ENCODE results near the gene AP2M1. TPM values are rescaled to one million over a fixed set of nuclear protein-coding genes. Genes with fewer than 3 reads are reported as not detected.

The AP2M1 gene
- total and polyA plus RNA-seq, 10 of the 15 experiments (the other 5 are each of a cell fraction or from before 2014, with no cell fraction given), result 65.6 to 356 (median 161) TPM

- H3K4me2 ChIP-seq (ENCODE audit: control insufficient read depth, insufficient read depth), result no peak overlapping the region
- intact Hi-C loops (cut with micrococcal nuclease; ENCODE audit: unreplicated experiment) (no loop called here), in situ Hi-C loops (cut with MboI) (no loop called here)
- SMC1A ChIA-PET (ENCODE audit: uncharacterized antibody, unreplicated experiment), result no interaction called here
- peaks cover 2% of the 10 kb centered on the region for H3K79me2 ChIP-seq (ENCODE audit: control insufficient read depth, insufficient read depth, low read length)
- CTCF ChIA-PET, result no interaction called here
- no TSS peak for BruUV-seq (replicated peaks)
- no peaks in the 10 kb centered on the region for H3K9me3 ChIP-seq (replicated peaks; ENCODE audit: control insufficient read depth, insufficient read depth, low read length)
- H3K9ac ChIP-seq (ENCODE audit: control insufficient read depth, insufficient read depth, low read length), result no peak overlapping the region
- no peak overlapping the region for H3K27ac ChIP-seq (ENCODE audit: control insufficient read depth, insufficient read depth)
- H4K20me1 ChIP-seq (ENCODE audit: control insufficient read depth, insufficient read depth), result no peaks in the 10 kb centered on the region
- DNase-seq (ENCODE audit: low read depth, low spot score) (no peak), ATAC-seq (no peak), FAIRE-seq (no peak)
- H2AFZ ChIP-seq (ENCODE audit: control insufficient read depth, low read depth, low read length), result no peak overlapping the region
- POLR2A ChIA-PET, result interaction anchor here (0.5 kb wide), 1 partner anchor 9 kb away, joined by 4 read pairs; no protein-coding TSS in a partner anchor
- H3K36me3 ChIP-seq (ENCODE audit: control insufficient read depth in 2 of 2, insufficient read depth in 2 of 2, low read length in 1 of 2), result peaks cover 8 to 17% of the 10 kb centered on the region in 2 experiments; a peak in 3 of 4 replicates
- no peaks in the 10 kb centered on the region for H3K27me3 ChIP-seq (replicated peaks in 1 of 2; ENCODE audit: control insufficient read depth in 2 of 2, insufficient read depth in 2 of 2, low read length in 1 of 2)
- 100% methylated on average over 3 of the region's 3 CpGs for WGBS (ENCODE audit: insufficient coverage, insufficient replicate concordance, low lambda C conversion rate, missing lambda C conversion rate)
- H3K4me3 ChIP-seq, result no peak overlapping the region
- RAD21 ChIA-PET (ENCODE audit: unreplicated experiment), result no interaction called here
- peaks cover 3% of the 10 kb centered on the region; the same call in 1 of the 2 replicates for H3K4me1 ChIP-seq (ENCODE audit: control insufficient read depth, insufficient read depth, low read length)
- TF ChIP-seq TBL1XR1 (IDR thresholded peaks at IDR 0.05; ENCODE audit: low read depth, low read length) (no peak), GATAD2B (conservative IDR thresholded peaks at IDR 0.05; ENCODE audit: low read depth) (no peak), BCL3 (IDR thresholded peaks at IDR 0.05; ENCODE audit: borderline replicate concordance, insufficient read depth, low read depth, low read length, poor library complexity, severe bottlenecking) (no peak), RB1 (IDR thresholded peaks at IDR 0.05; ENCODE audit: borderline replicate concordance) (no peak), ZNF622 (IDR thresholded peaks at IDR 0.05) (no peak), ATF7 (IDR thresholded peaks at IDR 0.05; ENCODE audit: low read depth) (no peak), BMI1 (IDR thresholded peaks at IDR 0.05; ENCODE audit: borderline replicate concordance) (no peak), PBX3 (IDR thresholded peaks at IDR 0.05; ENCODE audit: insufficient replicate concordance, low read depth, low read length) (no peak), TCF7 (IDR thresholded peaks at IDR 0.05; ENCODE audit: borderline replicate concordance) (no peak), NFXL1 (IDR thresholded peaks at IDR 0.05; ENCODE audit: borderline replicate concordance) (no peak), MEF2B (IDR thresholded peaks at IDR 0.05; ENCODE audit: partially characterized antibody, poor library complexity, severe bottlenecking) (no peak), IRF5 (IDR thresholded peaks at IDR 0.05; ENCODE audit: borderline replicate concordance) (no peak), SMC3 (IDR thresholded peaks at IDR 0.05; ENCODE audit: borderline replicate concordance, low read length) (no peak), ZNF384 (IDR thresholded peaks at IDR 0.05; ENCODE audit: borderline replicate concordance, low read depth, low read length) (no peak), EED (IDR thresholded peaks at IDR 0.05; ENCODE audit: low read depth) (no peak)
- TF ChIP-seq, protein P1, sequence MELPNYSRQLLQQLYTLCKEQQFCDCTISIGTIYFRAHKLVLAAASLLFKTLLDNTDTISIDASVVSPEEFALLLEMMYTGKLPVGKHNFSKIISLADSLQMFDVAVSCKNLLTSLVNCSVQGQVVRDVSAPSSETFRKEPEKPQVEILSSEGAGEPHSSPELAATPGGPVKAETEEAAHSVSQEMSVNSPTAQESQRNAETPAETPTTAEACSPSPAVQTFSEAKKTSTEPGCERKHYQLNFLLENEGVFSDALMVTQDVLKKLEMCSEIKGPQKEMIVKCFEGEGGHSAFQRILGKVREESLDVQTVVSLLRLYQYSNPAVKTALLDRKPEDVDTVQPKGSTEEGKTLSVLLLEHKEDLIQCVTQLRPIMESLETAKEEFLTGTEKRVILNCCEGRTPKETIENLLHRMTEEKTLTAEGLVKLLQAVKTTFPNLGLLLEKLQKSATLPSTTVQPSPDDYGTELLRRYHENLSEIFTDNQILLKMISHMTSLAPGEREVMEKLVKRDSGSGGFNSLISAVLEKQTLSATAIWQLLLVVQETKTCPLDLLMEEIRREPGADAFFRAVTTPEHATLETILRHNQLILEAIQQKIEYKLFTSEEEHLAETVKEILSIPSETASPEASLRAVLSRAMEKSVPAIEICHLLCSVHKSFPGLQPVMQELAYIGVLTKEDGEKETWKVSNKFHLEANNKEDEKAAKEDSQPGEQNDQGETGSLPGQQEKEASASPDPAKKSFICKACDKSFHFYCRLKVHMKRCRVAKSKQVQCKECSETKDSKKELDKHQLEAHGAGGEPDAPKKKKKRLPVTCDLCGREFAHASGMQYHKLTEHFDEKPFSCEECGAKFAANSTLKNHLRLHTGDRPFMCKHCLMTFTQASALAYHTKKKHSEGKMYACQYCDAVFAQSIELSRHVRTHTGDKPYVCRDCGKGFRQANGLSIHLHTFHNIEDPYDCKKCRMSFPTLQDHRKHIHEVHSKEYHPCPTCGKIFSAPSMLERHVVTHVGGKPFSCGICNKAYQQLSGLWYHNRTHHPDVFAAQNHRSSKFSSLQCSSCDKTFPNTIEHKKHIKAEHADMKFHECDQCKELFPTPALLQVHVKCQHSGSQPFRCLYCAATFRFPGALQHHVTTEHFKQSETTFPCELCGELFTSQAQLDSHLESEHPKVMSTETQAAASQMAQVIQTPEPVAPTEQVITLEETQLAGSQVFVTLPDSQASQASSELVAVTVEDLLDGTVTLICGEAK (IDR thresholded peaks at IDR 0.05; ENCODE audit: borderline replicate concordance), result no peak
These were observed 9.1 kb upstream of the AP2M1 start for GRCh38 chr3:184165543-184165942.

All from GM12878 (cell line).